NCI-H345 (cell line): ENCODE data around the gene KIFC3.
"Not testable (repeated sequence)": the region's sequence is repeated elsewhere in the genome, so short reads cannot be mapped to it uniquely, and the experiment has no call there.

Experiments used
- DNase-seq: peaks from one replicate; lab custom pipeline; 2025; lab: John Stamatoyannopoulos, UW

The KIFC3 gene

GRCh38 chr16:57739756-57740422 is 62.4 kb downstream of the KIFC3 start:
- DNase-seq, result no peak

- DNase-seq, result no peak
These were observed 63.4 kb downstream of the KIFC3 start for GRCh38 chr16:57738844-57739243.

GRCh38 chr16:57736419-57737351 is 65.6 kb downstream of the KIFC3 start:
- peak; percentile 7 for DNase-seq

- DNase-seq, result no peak
These were observed 66.4 kb downstream of the KIFC3 start, which contains the start of gene KATNB1 for GRCh38 chr16:57735755-57736418. TSS of gene KATNB1 (plus strand) at chr16:57735770. CDS start at chr16:57737244, 1,474 bp downstream.

- peak; percentile 99 for DNase-seq
These were observed 67.2 kb downstream of the KIFC3 start for GRCh38 chr16:57734925-57735754.

GRCh38 chr16:57734308-57734924 is 67.9 kb downstream of the KIFC3 start:
- no peak for DNase-seq

DNA sequence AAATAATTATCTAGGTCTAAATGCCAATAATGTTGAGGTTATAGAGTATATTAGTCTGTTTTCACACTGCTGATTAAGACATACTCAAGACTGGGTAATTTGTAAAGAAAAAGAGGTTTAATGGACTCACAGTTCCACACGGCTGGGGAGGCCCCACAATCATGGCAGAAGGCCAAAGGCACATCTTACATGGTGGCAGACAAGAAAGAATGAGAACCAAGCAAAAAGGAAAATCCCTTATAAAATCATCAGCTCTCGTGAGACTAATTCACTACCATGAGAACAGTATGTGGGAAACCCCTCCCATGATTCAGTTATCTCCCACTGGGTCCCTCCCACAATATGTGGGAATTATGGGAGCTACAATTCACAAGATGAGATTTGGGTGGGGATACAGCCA is 69.6 kb downstream of the KIFC3 start:
- no peak for DNase-seq

DNA sequence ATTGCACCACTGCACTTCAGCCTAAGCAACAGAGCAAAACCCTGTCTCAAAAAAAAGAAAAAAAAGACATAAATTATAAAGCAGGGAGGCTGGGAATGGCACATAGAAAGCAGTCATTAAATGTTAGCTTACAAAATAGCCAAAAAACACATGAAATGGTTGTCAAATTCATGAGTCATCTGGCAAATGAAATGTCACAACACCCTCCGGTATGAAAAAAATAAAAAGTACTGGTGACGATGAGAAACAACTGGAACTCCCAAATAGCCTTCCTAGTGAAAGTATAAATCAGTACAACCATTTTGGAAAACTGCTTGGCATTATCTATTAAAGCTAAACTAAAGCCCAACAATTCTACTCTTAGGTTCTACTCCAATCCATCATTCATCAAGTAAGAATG is 70.3 kb downstream of the KIFC3 start:
- no peak for DNase-seq

DNA sequence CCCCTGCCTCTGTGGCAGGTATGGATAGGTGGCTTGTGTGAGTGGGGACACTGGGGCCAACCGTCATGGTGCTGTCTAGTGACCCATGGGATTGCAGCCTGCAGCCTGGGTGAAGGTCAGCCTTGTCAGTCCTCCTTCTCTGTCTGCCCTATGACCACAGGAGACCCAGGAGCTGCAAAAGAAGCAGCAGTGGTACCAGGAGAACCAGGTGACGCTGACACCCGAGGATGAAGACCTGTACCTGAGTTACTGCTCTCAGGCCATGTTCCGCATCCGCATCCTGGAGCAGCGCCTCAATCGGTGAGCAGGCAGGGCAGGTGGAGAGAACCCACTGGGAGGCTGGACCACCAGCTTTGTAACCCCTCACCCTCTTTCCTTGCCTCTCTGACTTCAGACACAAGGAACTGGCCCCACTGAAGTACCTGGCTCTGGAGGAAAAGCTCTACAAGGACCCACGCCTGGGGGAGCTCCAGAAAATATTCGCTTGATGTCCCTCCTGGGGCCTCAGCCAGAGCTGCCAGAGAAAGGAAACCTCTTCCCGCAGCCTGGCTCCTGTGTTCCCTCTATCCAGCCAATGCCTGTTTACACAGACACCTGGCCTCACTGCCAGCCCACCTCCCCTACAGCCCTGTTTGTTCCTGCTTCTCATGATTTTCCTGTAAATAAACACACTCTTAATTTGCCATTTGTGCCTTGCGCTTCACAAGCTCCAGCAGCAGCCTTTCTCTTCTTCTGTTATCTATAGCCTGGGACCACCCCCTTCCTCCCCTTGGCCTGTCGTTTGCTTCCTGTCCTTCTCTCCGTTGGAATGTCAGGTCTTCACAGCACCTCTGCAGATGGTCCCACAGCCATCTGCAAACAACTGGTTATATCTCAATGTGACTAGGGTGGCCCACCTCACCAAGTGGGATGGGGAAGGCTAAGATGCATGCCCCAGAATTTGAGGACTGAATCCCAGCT is 71.2 kb downstream of the KIFC3 start:
- DNase-seq, result no peak

- DNase-seq, result not testable (repeated sequence)
These were observed 72.4 kb downstream of the KIFC3 start for GRCh38 chr16:57729852-57730251.

DNA sequence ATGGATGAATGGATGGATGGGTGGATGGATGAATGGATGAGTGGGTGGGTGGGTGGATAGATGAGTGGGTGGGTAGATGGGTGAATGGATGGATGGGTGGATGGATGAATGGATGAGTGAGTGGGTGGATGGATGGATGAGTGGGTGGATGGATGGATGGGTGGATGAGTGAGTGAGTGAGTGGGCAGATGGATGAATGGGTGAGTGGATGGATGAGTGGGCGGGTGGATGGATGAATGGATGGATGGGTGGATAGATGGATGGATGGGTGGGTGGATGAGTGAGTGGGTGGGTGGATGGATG is 73.2 kb downstream of the KIFC3 start:
- no peak for DNase-seq

- DNase-seq, result no peak
These were observed 73.7 kb downstream of the KIFC3 start for GRCh38 chr16:57728336-57729181.

- no peak for DNase-seq
These were observed 74.7 kb downstream of the KIFC3 start for GRCh38 chr16:57727610-57728009.

DNA sequence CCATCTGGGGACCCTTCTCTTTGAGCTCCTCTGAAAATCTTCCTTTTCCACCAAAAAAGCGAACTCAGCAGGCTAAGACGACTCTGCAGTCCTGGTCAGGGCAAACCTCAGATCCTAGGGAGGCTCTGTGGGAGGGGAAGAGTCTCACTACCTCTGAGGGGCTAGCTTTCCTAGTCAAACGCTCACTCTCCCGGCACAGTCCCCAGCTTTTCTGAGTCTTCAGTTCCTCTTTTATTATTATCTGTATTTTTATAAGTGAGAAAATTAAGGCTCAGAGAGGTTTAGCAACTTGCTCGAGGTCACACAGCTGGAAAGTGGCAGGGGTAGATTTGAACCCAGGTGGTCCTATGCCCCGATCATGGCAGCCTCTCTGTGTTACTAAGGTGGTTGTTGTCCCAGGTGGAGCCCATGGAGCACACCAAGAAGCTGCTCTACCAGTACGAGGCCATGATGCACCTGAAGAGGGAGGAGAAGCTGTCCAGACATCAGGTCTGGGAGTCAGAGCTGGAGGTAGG is 75.8 kb downstream of the KIFC3 start:
- DNase-seq, result no peak

DNA sequence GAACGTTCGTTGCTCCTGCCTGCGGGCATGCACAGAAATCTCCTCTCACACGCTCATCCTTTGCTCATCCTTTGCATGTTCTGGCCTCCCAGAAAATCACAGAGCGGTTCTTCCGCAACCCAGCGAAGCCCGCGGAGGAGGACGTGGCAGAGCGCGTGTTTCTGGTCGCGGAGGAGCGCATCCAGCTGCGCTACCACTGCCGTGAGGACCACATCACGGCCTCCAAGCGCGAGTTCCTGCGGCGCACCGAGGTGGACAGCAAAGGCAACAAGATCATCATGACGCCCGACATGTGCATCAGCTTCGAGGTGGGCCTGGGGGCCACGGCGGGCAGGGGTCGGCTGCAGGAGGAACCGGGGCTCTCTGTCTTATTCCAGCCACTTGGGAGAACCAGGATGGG is 76.3 kb downstream of the KIFC3 start:
- DNase-seq, result no peak

DNA sequence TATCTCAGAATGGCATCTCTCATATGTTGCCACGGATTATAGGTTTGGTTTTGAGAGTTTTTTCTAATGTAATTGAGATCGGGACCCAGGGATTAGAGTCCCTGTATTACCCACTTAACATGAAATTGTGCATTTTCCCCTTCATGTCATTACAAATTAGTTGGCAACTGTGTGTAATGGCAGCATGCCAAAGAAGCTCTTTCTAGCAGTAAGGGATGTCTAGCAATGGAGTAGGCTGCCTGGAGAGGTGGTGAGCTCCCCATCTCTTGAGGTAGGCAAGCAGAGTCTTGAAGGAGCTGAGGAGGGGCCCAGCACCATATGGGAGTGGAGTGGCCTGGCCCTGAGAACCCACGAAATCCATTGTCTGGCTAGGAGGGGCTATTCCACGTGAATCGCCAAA is 76.7 kb downstream of the KIFC3 start:
- no peak for DNase-seq

- no peak for DNase-seq
These were observed 77.1 kb downstream of the KIFC3 start for GRCh38 chr16:57725151-57725550.

DNA sequence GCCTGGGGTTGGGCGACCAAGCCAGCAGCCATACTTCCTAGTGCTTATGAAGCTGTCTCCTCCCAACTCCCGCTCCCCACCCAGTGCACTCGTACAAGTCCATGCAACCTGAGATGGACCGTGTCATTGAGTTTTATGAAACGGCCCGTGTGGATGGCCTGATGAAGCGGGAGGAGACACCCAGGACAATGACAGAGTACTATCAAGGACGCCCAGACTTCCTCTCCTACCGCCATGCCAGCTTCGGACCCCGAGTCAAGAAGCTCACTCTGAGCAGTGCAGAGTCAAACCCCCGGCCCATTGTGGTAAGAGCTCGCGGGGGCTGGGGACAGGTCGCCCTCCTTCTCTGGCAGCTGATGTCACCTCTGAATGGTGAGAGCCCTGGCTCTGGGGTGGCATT is 77.8 kb downstream of the KIFC3 start:
- DNase-seq, result no peak

GRCh38 chr16:57723170-57723569 is 79.1 kb downstream of the KIFC3 start:
- DNase-seq, result no peak
